GM19238 (cell line): ENCODE data around the gene PIWIL4.

Experiments
- DNase-seq: peaks from one replicate; pipeline ENCODE4 v3.0.0; 2011; ENCODE audit warnings: low spot score; ENCODE audit not compliant: insufficient read length

PIWIL4 gene

GRCh38 chr11:94662065-94662779 is 95.1 kb downstream of the PIWIL4 start:
- DNase-seq = no peak

GRCh38 chr11:94662846-94663390 is 95.8 kb downstream of the PIWIL4 start:
- DNase-seq = no peak

- DNase-seq = no peak
Observed at GRCh38 chr11:94664346-94664745, 97.2 kb downstream of the PIWIL4 start.

GRCh38 chr11:94665116-94665659 is 98.0 kb downstream of the PIWIL4 start:
- DNase-seq = no peak

GRCh38 chr11:94666792-94667721 is 99.9 kb downstream of the PIWIL4 start:
- no peak for DNase-seq

- no peak for DNase-seq
Observed at GRCh38 chr11:94668212-94668793, 101.1 kb downstream of the PIWIL4 start.

- no peak for DNase-seq
Observed at GRCh38 chr11:94669023-94669422, 101.9 kb downstream of the PIWIL4 start.
